Measurements from ENCODE around the gene UQCRHL. TPM values are rescaled to one million over a fixed set of nuclear protein-coding genes. Genes with fewer than 3 reads are reported as not detected.

The UQCRHL gene
- total RNA-seq, 4 donors from 2014 or later: 1.1 to 2.5 (median 1.4) TPM

DNA sequence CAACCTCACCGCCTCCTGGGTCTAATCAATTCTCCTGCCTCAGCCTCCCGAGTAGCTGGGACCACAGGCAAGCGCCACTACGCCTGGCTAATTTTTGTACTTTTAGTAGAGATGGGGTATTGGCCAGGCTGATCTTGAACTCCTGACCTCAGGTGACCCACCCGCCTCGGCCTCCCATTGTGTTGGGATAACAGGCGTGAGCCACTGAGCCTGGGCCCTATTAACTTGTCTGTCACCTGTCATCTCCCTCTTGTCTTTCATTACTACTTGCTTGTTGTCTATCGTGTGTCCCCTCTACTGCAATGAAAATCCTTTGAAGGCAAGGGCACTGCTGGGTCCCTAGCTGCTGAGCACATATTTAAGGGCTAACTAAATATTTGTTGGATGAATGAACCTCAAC lies 3.4 kb downstream of the UQCRHL start:
- H3K27me3 ChIP-seq: no peaks in the 10 kb centered on the region
- peaks cover 0 to 21% (median 14%) of the 10 kb centered on the region in 4 donors for H3K4me1 ChIP-seq
- TF ChIP-seq, protein P1, sequence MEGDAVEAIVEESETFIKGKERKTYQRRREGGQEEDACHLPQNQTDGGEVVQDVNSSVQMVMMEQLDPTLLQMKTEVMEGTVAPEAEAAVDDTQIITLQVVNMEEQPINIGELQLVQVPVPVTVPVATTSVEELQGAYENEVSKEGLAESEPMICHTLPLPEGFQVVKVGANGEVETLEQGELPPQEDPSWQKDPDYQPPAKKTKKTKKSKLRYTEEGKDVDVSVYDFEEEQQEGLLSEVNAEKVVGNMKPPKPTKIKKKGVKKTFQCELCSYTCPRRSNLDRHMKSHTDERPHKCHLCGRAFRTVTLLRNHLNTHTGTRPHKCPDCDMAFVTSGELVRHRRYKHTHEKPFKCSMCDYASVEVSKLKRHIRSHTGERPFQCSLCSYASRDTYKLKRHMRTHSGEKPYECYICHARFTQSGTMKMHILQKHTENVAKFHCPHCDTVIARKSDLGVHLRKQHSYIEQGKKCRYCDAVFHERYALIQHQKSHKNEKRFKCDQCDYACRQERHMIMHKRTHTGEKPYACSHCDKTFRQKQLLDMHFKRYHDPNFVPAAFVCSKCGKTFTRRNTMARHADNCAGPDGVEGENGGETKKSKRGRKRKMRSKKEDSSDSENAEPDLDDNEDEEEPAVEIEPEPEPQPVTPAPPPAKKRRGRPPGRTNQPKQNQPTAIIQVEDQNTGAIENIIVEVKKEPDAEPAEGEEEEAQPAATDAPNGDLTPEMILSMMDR (IDR thresholded peaks at IDR 0.05): no peak
- TF ChIP-seq EP300 (IDR thresholded peaks at IDR 0.05) (no peak), POLR2A (IDR thresholded peaks at IDR 0.05) (no peak)
- no peaks in the 10 kb centered on the region for H3K36me3 ChIP-seq
- H3K4me3 ChIP-seq: no peak overlapping the region
- no peaks in the 10 kb centered on the region for H3K9me3 ChIP-seq
- no peak for DNase-seq (ENCODE audit: low spot score in 2 of 2)
- H3K27ac ChIP-seq: no peak overlapping the region
- 83 to 84% methylated on average over 8 of the region's 8 CpGs for WGBS, 2 donors

DNA sequence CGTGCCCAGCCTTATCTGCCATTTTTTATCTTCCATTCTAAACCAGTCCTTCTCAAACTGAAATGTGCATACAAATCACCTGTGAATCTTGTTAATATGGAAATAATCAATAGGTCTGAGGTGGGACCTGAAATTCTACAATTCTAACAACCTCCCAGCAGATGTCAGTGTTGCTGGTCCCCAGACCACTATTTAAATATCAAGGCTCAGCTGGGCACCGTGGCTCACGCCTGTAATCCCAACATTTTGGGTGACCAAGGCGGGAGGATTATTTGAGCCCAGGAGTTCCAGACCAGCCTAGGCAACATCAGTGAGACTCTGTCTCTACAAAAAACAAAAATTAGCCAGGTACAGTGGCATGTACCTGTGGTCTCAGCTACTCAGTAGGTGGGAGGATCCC lies 4.1 kb downstream of the UQCRHL start:
- 37 to 42% methylated on average over 4 of the region's 4 CpGs for WGBS, 2 donors
- DNase-seq (ENCODE audit: low spot score in 2 of 2): no peak
- TF ChIP-seq, protein P1 (IDR thresholded peaks at IDR 0.05): peak in 4 of 5 experiments; percentile 8 to 36 (median 30)
- TF ChIP-seq EP300 (IDR thresholded peaks at IDR 0.05): no peak
- H3K36me3 ChIP-seq: no peaks in the 10 kb centered on the region
- no peaks in the 10 kb centered on the region for H3K9me3 ChIP-seq
- H3K4me1 ChIP-seq: peaks cover 0 to 26% (median 15%) of the 10 kb centered on the region in 4 donors
- H3K27ac ChIP-seq: no peak overlapping the region
- H3K27me3 ChIP-seq: no peaks in the 10 kb centered on the region
- H3K4me3 ChIP-seq: no peak overlapping the region

DNA sequence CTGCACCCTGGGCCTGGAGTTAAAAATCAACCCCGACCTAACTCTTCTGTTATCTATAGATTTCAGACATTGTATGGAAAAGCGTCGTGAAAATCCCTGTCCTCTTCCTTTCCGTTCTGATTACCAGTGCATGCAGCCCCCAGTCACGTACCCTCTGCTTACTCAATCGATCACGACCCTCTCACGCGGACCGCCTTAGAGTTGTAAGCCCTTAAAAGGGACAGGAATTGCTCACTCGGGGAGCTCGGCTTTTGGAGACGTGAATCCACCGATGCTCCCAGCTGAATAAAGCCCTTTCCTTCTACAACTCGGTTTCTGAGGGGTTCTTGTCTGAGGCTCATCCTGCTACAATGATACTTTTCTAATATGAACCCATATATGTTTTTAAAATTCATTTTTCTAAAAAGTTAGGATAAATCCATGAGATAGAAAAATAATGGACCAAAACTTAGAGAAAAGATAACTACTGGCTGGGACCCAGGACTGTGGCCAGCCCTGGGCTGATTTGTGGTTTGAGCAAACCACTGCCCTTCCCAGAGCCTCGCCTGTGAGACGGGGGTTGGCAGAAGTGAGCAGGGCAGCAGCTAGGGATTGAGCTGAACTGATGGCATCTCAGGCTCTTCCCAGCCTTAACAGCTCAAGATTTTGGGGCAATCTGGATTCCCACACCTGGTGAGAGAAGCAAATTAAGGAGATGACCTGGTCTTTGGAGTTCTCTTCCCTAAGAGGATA lies 5.0 kb downstream of the UQCRHL start:
- TF ChIP-seq, protein P1 (IDR thresholded peaks at IDR 0.05): no peak
- TF ChIP-seq EP300 (IDR thresholded peaks at IDR 0.05): no peak
- TF ChIP-seq POLR2A (IDR thresholded peaks at IDR 0.05): no peak
- Histone ChIP-seq H3K4me1 (peaks cover 0 to 36% (median 19%) of the 10 kb centered on the region in 4 donors), H3K9me3 (no peaks in the 10 kb centered on the region), H3K27me3 (no peaks in the 10 kb centered on the region), H3K4me3 (no peak overlapping the region), H3K27ac (peak overlapping the region in 1 of 4 donors; percentile 3), H3K36me3 (no peaks in the 10 kb centered on the region)
- 79 to 80% methylated on average over 17 of the region's 17 CpGs for WGBS, 2 donors
- no peak for DNase-seq (ENCODE audit: low spot score in 2 of 2)

DNA sequence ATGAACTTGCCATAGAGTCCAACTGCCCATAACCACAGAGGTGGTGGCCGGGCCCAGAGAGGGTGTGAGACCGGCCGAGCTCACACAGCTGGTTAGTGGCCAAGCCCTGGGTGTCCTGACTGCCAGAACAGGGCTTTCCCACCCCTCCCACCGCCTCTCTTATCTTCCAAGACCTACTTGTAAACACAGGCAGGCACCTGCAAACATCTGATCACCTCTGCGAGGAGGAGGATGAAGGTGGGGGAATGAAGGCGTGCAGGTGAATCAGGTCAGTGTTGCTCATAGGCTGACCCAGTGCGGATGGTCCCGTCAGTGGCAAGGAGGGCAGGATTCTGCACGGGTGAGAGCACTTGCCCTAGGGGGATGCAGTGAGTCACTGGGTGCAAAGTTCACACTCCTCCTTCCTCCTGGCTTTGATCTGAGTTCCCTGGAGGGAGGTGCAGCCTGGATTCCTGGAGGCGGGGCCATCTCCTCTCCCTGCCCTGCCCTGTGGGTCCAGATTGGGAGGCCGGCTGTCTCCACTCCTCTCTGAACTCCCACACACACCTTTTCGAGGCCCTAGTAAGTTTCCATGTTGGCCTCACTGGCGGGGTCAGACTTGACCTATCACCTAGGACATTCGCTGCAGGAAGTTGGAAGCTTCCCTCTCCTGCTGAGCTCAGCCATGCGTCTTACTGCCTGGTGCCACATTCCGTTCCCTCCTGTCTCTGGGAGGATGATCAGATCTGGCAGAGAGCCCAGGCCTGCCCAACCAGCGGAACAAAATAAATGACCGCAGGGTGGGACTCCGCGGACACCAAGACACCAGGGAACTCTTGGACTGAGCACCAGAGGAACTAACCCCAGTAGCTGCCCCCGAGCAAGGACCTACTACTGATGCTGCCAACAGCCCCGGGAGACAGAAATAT lies 7.3 kb downstream of the UQCRHL start:
- Histone ChIP-seq H3K4me3 (no peak overlapping the region), H3K36me3 (no peaks in the 10 kb centered on the region), H3K27me3 (no peaks in the 10 kb centered on the region), H3K4me1 (peaks cover 0 to 47% (median 25%) of the 10 kb centered on the region in 4 donors), H3K27ac (peak overlapping the region; percentile 57 to 85 (median 78)), H3K9me3 (no peaks in the 10 kb centered on the region)
- 52% methylated on average over 22 of the region's 22 CpGs for WGBS, 2 donors
- TF ChIP-seq EP300 (IDR thresholded peaks at IDR 0.05): peak in 1 of 2 donors; percentile 55
- TF ChIP-seq POLR2A (IDR thresholded peaks at IDR 0.05): no peak
- TF ChIP-seq, protein P1 (IDR thresholded peaks at IDR 0.05): no peak
- DNase-seq (ENCODE audit: low spot score in 2 of 2): peak; percentile 43 to 55
